Naive thymus-derived CD8-positive, alpha-beta T cell (primary cell): Measurements from ENCODE around the gene FAM200C. TPM values are rescaled to one million over a fixed set of nuclear protein-coding genes. Genes with fewer than 3 reads are reported as not detected.

ENCODE experiments used
- ATAC-seq, 2 donors: fragments of 150-1000 bp; cut with Tn5 transposase in 1 of 2; sonication (Bioruptor Pico), chemical (Tn5 transposase) in 1 of 2; 1 replicate in 1 of 2; 2 replicates in 1 of 2; pipeline ENCODE4 v1.10.0; 2021; ENCODE audit warnings: mild to moderate bottlenecking in 2 of 2, moderate library complexity in 2 of 2
- POLR2A ChIA-PET: fragments of 350-600 bp; sonication (Branson Sonifier 250); formaldehyde crosslinking; loops from one replicate; lab custom pipeline; 2021; ENCODE audit warnings: antibody characterized with exemption; lab: Charles Lee
- DNase-seq, 10 donors: peaks; one replicate each; pipeline versions ENCODE4 v3.0.0 to v3.0.0-alpha.2; 2020 to 2022
- H3K27ac Mint-ChIP-seq, 10 donors: one replicate each; pipeline ENCODE4 v1.8.0; 2020 to 2022; ENCODE audit warnings: mild to moderate bottlenecking in 10 of 10, mixed read lengths in 10 of 10, moderate library complexity in 4 of 10, inconsistent platforms in 1 of 10
- H3K27me3 Mint-ChIP-seq, 5 donors: one replicate each; pipeline ENCODE4 v1.8.0; 2021 to 2022; ENCODE audit warnings: mixed read lengths in 5 of 5
- H3K36me3 Mint-ChIP-seq, 3 donors: one replicate each; pipeline ENCODE4 v1.8.0; 2020 to 2022; ENCODE audit warnings: mixed read lengths in 3 of 3, mild to moderate bottlenecking in 2 of 3, inconsistent platforms in 1 of 3
- H3K4me1 Mint-ChIP-seq, 4 donors: one replicate each; pipeline ENCODE4 v1.8.0; 2021 to 2022; ENCODE audit warnings: mixed read lengths in 4 of 4
- H3K4me3 Mint-ChIP-seq, 10 donors: one replicate each; pipeline ENCODE4 v1.8.0; 2020 to 2022; ENCODE audit warnings: mild to moderate bottlenecking in 10 of 10, mixed read lengths in 10 of 10, moderate library complexity in 6 of 10, inconsistent platforms in 1 of 10
- H3K9me3 Mint-ChIP-seq, 9 donors: one replicate each; pipeline ENCODE4 v1.8.0; 2020 to 2022; ENCODE audit warnings: mixed read lengths in 9 of 9, mild to moderate bottlenecking in 3 of 9, inconsistent platforms in 1 of 9, moderate library complexity in 1 of 9
- polyA plus RNA-seq, 3 donors: library from polyadenylated mRNA; unstranded; fragments of 300-500 nt; fragmentation: Illumina TruSeq; gene quantifications; one replicate each; pipeline ENCODE4 v1.2.3, GENCODE V29; 2021
- total RNA-seq, 8 experiments: library from RNA in 2 of 8; stranded (reverse) in 2 of 8; gene quantifications; one replicate each; pipeline ENCODE4 v1.2.3 and lab custom pipeline; 2021 to 2026

The FAM200C gene
- total and polyA plus RNA-seq, 5 experiments from 2014 or later = 0.15 to 0.49 (median 0.47) TPM

DNA sequence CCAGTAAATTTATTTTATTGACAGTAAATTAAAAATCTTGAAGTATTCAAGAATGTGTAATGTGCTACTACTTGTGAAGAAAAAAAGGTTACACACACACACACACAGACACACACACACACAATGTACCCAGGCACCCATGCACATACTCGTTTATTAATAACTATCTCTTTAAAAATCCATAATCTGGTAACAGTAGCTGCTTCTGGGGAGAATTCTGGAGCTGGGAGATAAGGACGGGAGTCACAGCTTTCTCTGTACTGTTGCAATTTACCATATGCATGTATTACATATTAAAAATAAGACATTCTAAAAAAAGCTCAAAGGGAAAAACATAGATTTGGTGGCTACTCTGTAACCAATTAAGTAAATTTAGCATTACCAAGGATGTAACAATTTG lies 21.5 kb downstream of the FAM200C start:
- DNase-seq (no peak), ATAC-seq (no peak)
- POLR2A ChIA-PET = no interaction called here
- H3K4me1 Mint-ChIP-seq = peaks cover 0 to 5% (median 0%) of the 10 kb centered on the region in 4 donors
- H3K4me3 Mint-ChIP-seq = no peak overlapping the region
- H3K36me3 Mint-ChIP-seq = no peaks in the 10 kb centered on the region
- no peaks in the 10 kb centered on the region for H3K9me3 Mint-ChIP-seq
- H3K27me3 Mint-ChIP-seq = peaks cover 12 to 46% (median 22%) of the 10 kb centered on the region in 5 donors
- H3K27ac Mint-ChIP-seq = no peak overlapping the region

DNA sequence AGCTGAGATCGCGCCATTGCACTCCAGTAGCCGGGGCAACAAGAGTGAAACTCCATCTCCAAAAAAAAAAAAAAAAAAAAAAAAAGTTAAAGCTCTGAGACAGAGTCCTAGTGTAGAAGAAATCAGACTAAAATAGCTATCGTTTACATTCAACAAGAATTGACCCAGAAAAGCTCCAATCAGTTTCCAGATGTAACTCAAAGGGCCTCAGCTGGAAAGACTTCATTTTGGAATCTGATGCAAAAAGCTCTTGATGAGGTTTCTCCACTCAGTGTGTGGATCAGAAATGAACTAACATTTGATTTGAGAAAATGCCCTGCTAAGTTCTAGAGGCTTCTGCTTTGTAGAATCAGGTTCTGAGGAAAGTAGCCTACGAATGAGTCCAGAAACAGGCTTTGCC lies 22.2 kb downstream of the FAM200C start:
- no peaks in the 10 kb centered on the region for H3K36me3 Mint-ChIP-seq
- no peak overlapping the region for H3K27ac Mint-ChIP-seq
- ATAC-seq (no peak), DNase-seq (no peak)
- no peaks in the 10 kb centered on the region for H3K9me3 Mint-ChIP-seq
- peaks cover 0 to 2% (median 0%) of the 10 kb centered on the region in 4 donors for H3K4me1 Mint-ChIP-seq
- peaks cover 17 to 52% (median 28%) of the 10 kb centered on the region in 5 donors for H3K27me3 Mint-ChIP-seq
- POLR2A ChIA-PET = no interaction called here
- H3K4me3 Mint-ChIP-seq = no peak overlapping the region

DNA sequence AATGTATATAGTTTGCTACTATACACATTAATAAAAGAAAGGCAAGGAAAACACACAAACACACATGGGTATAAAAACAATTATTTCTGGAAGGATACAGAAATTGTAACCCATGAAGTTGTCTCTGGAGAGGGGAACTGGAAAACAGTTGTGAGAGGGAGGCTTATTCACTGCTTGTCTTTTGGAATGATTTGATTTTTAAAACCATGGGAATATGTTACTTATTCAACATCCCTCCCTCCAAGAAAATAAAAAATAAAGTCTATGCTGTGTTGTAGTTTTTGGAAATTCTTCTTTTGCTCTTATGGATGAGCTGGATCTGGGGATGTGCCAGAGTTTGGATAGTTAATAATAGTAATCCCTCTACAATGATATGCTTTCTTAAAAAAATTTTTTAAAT lies 23.4 kb downstream of the FAM200C start:
- Mint-ChIP-seq H3K4me3 (no peak overlapping the region), H3K4me1 (no peaks in the 10 kb centered on the region), H3K9me3 (no peaks in the 10 kb centered on the region), H3K27ac (no peak overlapping the region), H3K36me3 (no peaks in the 10 kb centered on the region), H3K27me3 (peaks cover 20 to 65% (median 38%) of the 10 kb centered on the region in 5 donors)
- no peak for ATAC-seq
- no peak for DNase-seq
- POLR2A ChIA-PET = no interaction called here

DNA sequence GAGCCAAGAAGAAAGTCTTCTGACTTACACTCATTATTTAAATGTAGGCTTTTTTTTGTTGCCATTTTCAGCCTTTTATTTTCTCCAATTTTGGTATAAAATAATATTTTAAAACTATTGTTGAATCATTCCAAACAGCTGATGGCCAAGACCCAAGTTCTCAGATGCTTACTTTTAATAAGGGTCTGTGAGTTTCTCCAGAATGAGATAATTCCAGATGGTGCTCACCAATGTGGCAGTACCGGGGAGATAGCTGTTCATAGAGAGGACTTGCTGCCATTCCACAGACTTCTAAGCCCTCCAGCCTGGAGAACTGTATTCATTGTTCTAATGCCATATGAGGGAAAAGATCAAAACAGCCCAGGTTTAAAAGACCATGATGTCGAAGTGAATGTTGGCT lies 24.2 kb downstream of the FAM200C start:
- Mint-ChIP-seq H3K4me1 (peaks cover 0 to 6% (median 4%) of the 10 kb centered on the region in 4 donors), H3K27ac (no peak overlapping the region), H3K9me3 (no peaks in the 10 kb centered on the region), H3K4me3 (no peak overlapping the region), H3K36me3 (no peaks in the 10 kb centered on the region), H3K27me3 (peaks cover 25 to 72% (median 44%) of the 10 kb centered on the region in 5 donors)
- POLR2A ChIA-PET = no interaction called here
- no peak for DNase-seq
- ATAC-seq = no peak

DNA sequence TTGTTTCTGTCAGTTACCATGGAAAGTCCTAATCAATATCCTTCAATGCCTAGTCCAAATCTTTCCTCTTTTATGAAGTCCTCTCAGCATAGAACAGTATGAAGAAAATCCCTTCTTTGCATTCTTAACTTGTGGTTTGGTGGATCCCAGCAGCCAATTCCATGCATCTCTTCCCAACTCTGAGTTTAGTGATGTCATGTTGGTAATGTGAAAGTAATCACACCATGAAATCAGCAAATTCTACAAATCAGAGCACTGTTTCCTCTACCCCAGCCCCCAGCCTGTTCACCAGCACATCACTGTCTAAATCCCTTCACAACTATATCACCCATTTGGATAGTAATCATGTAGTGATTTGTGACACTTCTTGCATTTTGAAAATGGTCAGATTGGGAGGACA lies 24.7 kb downstream of the FAM200C start:
- POLR2A ChIA-PET = no interaction called here
- no peak for DNase-seq
- Mint-ChIP-seq H3K27me3 (peaks cover 27 to 76% (median 47%) of the 10 kb centered on the region in 5 donors), H3K9me3 (no peaks in the 10 kb centered on the region), H3K27ac (no peak overlapping the region), H3K4me3 (no peak overlapping the region), H3K4me1 (peaks cover 0 to 10% (median 6%) of the 10 kb centered on the region in 4 donors), H3K36me3 (no peaks in the 10 kb centered on the region)
- ATAC-seq = no peak

DNA sequence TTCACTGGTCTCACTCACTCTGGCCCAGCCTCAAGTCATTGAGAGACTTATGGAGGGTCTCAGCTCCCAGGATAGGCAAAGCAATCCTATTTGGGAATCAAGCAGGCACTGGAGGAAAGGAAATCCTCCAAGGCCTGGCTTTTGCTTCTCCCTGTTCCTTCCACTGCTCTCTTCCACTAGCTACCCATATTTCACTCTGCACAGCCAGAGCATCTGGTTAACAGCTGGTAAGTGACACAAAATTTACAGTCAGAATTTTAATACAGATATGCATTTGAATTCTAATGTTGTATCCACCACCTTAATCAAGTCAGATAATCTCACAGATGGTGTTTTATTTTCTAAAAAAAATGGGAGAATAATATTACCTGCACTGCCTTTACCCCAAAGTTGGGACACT lies 28.6 kb downstream of the FAM200C start:
- Mint-ChIP-seq H3K4me3 (peak overlapping the region in 7 of 10 donors; percentile 2 to 72 (median 46)), H3K27ac (no peak overlapping the region), H3K9me3 (no peaks in the 10 kb centered on the region), H3K4me1 (peaks cover 2 to 23% (median 17%) of the 10 kb centered on the region in 4 donors), H3K36me3 (peaks cover 0 to 4% (median 0%) of the 10 kb centered on the region in 3 donors), H3K27me3 (peaks cover 51 to 96% (median 71%) of the 10 kb centered on the region in 5 donors)
- DNase-seq (no peak), ATAC-seq (no peak)
- POLR2A ChIA-PET = no interaction called here

DNA sequence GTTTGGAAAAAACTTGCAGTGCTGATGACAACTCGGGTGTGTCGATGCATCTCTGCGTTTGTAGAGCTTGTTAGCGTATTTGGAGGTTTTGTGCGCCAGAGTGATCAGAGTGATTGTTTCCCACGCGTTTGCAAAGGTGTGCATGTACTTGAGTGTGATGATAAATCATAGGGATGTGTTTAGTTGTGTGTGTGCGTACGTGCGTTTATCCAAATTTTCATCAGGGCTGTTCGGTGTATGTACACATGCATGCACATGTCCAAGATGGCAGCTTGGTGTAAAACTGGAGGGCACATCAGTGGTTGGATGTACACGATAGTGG lies 29.2 kb downstream of the FAM200C start:
- Mint-ChIP-seq H3K27ac (no peak overlapping the region), H3K4me1 (peaks cover 2 to 23% (median 17%) of the 10 kb centered on the region in 4 donors), H3K36me3 (peaks cover 0 to 4% (median 0%) of the 10 kb centered on the region in 3 donors), H3K27me3 (peaks cover 54 to 96% (median 72%) of the 10 kb centered on the region in 5 donors), H3K4me3 (peak overlapping the region in 9 of 10 donors; percentile 1 to 72 (median 54)), H3K9me3 (no peaks in the 10 kb centered on the region)
- ATAC-seq (no peak), DNase-seq (no peak)
- POLR2A ChIA-PET = no interaction called here

DNA sequence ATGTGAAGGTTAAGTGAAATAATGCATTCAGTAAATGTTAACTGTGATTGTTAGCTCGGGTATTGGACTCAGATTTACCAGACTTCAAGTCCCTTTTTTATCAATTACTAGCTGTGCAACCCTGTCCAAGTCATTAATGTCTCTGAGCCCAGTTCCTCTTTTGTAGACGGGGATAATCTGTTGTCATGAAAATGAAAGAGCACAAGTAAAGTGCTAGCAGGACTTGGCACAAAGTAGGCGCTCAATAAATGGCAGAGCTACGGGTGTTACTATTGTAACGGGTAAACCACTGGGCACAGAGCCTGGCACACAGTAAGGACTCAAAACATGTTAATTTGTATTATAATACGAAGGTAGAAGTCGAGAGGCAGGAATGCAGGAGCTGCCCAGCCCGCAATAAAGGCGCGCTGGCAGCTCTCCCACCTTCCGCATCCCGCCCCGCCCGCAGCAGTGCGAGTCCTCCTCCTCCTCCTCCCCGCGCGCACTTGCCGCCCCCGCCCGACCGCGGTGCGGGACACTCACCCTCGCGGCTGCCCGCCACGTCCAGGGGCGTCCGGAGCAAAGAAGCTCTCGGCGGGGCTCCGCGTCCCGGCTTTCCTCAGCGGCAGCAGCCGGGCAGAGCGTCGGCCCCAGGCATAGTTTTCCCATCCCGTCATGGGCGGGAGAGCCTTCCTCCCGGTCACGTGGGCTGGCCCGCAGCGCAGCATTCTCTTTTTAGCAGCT lies 29.7 kb downstream of the FAM200C start, which contains the start of gene C1QTNF2:
Gene C1QTNF2, minus strand, starts transcription at position 637 of the 723 bp plus-strand sequence. CDS start 15,615 bp downstream, outside the sequence.
- peak within 1 kb of the TSS; percentile 36 to 82 (median 59) for H3K4me3 Mint-ChIP-seq
- H3K36me3 Mint-ChIP-seq = peaks cover 0 to 4% (median 0%) of the 10 kb centered on the region in 3 donors
- H3K27me3 Mint-ChIP-seq = peaks cover 56 to 97% (median 70%) of the 10 kb centered on the region in 5 donors
- ATAC-seq (no peak), DNase-seq (no peak)
- no peaks in the 10 kb centered on the region for H3K9me3 Mint-ChIP-seq
- H3K27ac Mint-ChIP-seq = no peak within 1 kb of the TSS
- POLR2A ChIA-PET = no interaction called here
- H3K4me1 Mint-ChIP-seq = peaks cover 2 to 23% (median 17%) of the 10 kb centered on the region in 4 donors

DNA sequence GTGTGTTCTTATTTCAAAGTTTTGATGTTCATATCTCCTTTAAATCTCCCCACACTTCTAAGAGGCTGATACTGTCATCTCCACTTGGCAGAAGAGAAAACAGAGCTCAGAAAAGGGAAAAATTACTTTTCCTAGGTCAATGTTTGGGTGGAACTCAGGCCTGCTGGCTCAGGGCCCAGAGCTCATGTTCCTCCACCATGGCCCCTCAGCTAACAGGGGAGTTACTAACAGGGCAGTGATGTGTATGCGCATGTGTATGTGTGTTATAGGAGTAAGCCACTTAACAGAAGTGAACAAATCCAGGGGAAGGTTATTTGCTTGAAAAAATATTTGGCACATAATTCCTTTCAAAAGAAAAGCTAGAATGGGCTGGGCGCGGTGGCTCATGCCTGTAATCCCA lies 32.0 kb downstream of the FAM200C start:
- Mint-ChIP-seq H3K27me3 (peaks cover 52 to 95% (median 64%) of the 10 kb centered on the region in 5 donors), H3K36me3 (peaks cover 0 to 4% (median 0%) of the 10 kb centered on the region in 3 donors), H3K4me1 (peaks cover 2 to 23% (median 17%) of the 10 kb centered on the region in 4 donors), H3K27ac (no peak overlapping the region), H3K9me3 (no peaks in the 10 kb centered on the region), H3K4me3 (no peak overlapping the region)
- DNase-seq = no peak
- ATAC-seq = no peak
- POLR2A ChIA-PET = no interaction called here

DNA sequence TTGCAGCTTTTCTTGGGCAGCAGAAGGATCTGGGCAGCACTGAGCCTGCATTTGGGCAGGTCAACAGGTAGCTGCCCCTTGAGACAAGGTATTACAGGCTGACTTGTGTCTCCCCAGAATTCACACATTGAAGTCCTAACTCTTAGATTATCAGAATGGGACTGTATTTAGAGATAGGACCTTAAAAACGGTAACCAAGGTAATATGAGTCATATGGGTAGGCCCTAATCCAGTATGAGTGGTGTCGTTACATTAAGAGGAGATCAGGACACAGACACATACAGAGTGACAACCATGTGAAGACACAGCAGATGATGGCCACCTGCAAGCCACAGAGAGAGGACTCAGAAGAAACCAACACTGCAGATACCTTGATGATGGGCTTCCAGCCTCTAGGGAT lies 32.6 kb downstream of the FAM200C start:
- POLR2A ChIA-PET = no interaction called here
- H3K27me3 Mint-ChIP-seq = peaks cover 50 to 89% (median 59%) of the 10 kb centered on the region in 5 donors

DNA sequence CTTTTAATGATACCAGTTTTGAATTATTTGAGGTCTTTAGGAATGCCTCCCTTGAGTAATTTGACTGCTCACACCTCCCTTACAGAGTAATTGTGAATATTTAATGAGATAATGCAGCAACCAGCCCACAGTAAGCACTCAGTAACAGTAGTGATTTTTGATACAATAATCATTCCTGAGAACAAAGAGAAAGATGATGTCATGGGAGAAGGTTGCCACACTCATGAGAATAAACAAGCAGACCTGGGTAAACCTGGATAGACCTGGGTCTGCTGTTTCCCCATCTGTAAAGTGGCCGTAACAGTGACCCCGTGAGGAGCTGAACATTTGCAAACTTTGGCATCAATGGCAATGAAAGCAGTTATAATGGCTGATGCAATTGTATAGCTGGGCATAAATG lies 33.6 kb downstream of the FAM200C start:
- ATAC-seq = no peak
- DNase-seq = no peak
- H3K27ac Mint-ChIP-seq = no peak overlapping the region
- POLR2A ChIA-PET = no interaction called here
- peaks cover 2 to 23% (median 17%) of the 10 kb centered on the region in 4 donors for H3K4me1 Mint-ChIP-seq
- peaks cover 42 to 79% (median 52%) of the 10 kb centered on the region in 5 donors for H3K27me3 Mint-ChIP-seq
- no peak overlapping the region for H3K4me3 Mint-ChIP-seq
- H3K36me3 Mint-ChIP-seq = peaks cover 0 to 4% (median 0%) of the 10 kb centered on the region in 3 donors
- no peaks in the 10 kb centered on the region for H3K9me3 Mint-ChIP-seq

More for the DNA sequence above, 32.6 kb downstream of the FAM200C start:
- DNase-seq (no peak), ATAC-seq (no peak)
- no peaks in the 10 kb centered on the region for H3K9me3 Mint-ChIP-seq
- H3K4me1 Mint-ChIP-seq = peaks cover 2 to 23% (median 17%) of the 10 kb centered on the region in 4 donors
- no peak overlapping the region for H3K4me3 Mint-ChIP-seq
- no peak overlapping the region for H3K27ac Mint-ChIP-seq
- H3K36me3 Mint-ChIP-seq = peaks cover 0 to 4% (median 0%) of the 10 kb centered on the region in 3 donors

DNA sequence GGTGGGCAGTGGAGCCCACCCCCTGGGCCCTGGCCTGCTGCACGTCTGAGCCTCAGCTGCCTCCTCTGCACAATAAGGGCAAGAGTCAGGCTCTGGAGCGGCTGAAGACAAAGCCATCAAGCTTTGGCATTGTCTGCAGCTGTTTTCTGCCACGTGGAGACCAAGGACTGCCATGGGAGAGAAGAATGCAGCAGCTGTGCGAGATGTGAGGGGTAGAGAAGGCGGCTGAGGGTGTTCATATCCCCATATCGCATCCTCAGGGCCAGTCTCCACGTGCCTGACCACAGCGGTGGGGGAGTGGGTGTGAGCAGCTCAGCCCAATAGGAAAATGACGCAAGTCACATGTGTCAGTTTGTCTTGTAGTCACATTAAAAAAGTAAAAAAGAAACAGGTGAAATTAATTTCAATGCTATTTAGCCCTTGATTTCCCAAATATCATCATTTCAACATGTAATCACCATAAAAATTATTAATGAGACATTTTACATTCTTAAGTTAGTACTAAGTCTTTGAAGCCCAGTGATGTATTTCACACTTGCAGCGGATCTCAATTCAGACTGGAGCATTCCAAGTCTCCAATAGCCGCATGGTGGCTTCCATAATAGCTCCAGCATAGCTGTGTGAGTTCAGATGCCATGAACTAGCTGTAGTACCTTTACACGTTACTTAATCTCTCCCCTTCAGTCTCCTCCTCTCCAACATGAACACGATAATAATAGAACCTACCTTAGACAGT lies 36.0 kb downstream of the FAM200C start:
- POLR2A ChIA-PET = no interaction called here
- Mint-ChIP-seq H3K4me1 (peaks cover 0 to 2% (median 0%) of the 10 kb centered on the region in 4 donors), H3K36me3 (peaks cover 0 to 4% (median 0%) of the 10 kb centered on the region in 3 donors), H3K9me3 (no peaks in the 10 kb centered on the region), H3K27me3 (peaks cover 21 to 56% (median 39%) of the 10 kb centered on the region in 5 donors), H3K27ac (no peak overlapping the region), H3K4me3 (no peak overlapping the region)
- DNase-seq (no peak), ATAC-seq (no peak)

DNA sequence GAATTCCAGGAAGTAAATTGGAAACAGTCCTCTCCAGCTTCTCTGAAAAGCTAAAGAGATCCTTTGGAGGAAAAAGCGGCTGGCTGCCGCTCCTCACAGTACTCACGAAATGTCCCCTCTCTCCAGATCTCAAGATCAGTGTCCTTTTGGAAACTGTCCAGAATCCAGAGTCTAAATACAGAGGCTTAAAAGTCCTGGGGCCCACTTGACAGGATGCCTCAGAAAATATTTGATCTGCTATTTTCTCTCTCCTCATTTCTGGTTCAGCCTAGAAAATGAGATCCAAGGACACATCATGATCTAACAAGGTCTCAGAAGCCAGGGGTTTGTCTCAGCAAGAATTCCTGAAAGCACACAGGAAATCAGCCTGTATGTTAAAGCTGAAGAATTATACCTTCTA lies 36.6 kb downstream of the FAM200C start:
- Mint-ChIP-seq H3K9me3 (no peaks in the 10 kb centered on the region), H3K36me3 (peaks cover 0 to 4% (median 0%) of the 10 kb centered on the region in 3 donors), H3K4me3 (no peak overlapping the region), H3K27me3 (peaks cover 17 to 50% (median 33%) of the 10 kb centered on the region in 5 donors), H3K27ac (no peak overlapping the region), H3K4me1 (no peaks in the 10 kb centered on the region)
- ATAC-seq = no peak
- no peak for DNase-seq
- POLR2A ChIA-PET = no interaction called here
